Measurements from ENCODE around the gene C8G. TPM values are rescaled to one million over a fixed set of nuclear protein-coding genes. Genes with fewer than 3 reads are reported as not detected.

C8G gene
- total RNA-seq, 1 donor from 2014 or later = 1.7 TPM

DNA sequence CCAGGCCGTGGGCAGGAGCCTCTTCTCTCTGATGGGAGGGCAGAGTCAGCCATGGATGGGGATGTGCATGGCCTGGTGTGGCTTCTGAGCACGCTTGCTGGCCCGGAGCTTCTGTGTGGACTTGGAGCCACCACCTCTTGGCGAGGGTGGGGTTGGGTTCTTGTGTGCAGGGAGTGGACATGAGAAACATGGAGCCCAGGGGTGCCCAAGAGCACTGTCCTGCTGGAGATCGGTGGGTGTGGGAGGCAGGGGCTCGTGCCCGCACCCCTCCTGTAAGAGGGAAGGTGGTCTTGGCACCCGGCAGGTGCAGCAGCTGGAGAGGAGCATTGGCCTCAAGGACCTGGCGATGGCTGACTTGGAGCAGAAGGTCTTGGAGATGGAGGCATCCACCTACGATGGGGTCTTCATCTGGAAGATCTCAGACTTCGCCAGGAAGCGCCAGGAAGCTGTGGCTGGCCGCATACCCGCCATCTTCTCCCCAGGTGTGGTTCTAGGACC is 24.3 kb upstream of the C8G start:
- Mint-ChIP-seq H3K4me1 (ENCODE audit: unreplicated experiment) (no peaks in the 10 kb centered on the region), H3K27ac (ENCODE audit: unreplicated experiment) (no peak overlapping the region), H3K4me3 (ENCODE audit: unreplicated experiment) (no peak overlapping the region), H3K9me3 (ENCODE audit: unreplicated experiment) (no peaks in the 10 kb centered on the region), H3K27me3 (ENCODE audit: unreplicated experiment) (no peaks in the 10 kb centered on the region), H3K36me3 (ENCODE audit: unreplicated experiment) (peaks cover 22% of the 10 kb centered on the region)
- TF ChIP-seq, protein P1, sequence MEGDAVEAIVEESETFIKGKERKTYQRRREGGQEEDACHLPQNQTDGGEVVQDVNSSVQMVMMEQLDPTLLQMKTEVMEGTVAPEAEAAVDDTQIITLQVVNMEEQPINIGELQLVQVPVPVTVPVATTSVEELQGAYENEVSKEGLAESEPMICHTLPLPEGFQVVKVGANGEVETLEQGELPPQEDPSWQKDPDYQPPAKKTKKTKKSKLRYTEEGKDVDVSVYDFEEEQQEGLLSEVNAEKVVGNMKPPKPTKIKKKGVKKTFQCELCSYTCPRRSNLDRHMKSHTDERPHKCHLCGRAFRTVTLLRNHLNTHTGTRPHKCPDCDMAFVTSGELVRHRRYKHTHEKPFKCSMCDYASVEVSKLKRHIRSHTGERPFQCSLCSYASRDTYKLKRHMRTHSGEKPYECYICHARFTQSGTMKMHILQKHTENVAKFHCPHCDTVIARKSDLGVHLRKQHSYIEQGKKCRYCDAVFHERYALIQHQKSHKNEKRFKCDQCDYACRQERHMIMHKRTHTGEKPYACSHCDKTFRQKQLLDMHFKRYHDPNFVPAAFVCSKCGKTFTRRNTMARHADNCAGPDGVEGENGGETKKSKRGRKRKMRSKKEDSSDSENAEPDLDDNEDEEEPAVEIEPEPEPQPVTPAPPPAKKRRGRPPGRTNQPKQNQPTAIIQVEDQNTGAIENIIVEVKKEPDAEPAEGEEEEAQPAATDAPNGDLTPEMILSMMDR (IDR thresholded peaks at IDR 0.05) = no peak
- DNase-seq (ENCODE audit: extremely low spot score, unreplicated experiment) = no peak

DNA sequence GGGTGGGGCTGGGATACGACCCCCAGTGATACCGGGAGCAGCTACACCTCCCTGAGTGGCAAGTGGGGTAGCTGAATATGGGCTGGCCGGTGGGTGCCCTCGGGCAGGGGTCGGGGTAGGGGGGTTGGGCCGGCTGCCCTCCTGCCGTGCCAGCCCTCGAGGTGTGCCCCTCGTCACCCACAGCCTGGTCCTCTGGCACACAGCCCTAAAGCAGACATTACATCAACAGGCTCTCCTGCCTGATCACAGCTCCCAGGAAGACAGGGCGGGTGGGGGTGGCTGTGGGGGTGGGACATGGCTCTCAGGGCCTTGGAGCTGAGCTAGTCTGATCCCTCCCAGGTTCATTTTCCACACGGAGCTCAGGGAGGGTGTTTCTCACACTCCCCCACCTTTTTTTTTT is 23.7 kb upstream of the C8G start:
- H3K4me3 Mint-ChIP-seq (ENCODE audit: unreplicated experiment) = no peak overlapping the region
- no peaks in the 10 kb centered on the region for H3K27me3 Mint-ChIP-seq (ENCODE audit: unreplicated experiment)
- TF ChIP-seq, protein P1 (IDR thresholded peaks at IDR 0.05) = no peak
- H3K36me3 Mint-ChIP-seq (ENCODE audit: unreplicated experiment) = peaks cover 22% of the 10 kb centered on the region
- H3K9me3 Mint-ChIP-seq (ENCODE audit: unreplicated experiment) = no peaks in the 10 kb centered on the region
- DNase-seq (ENCODE audit: extremely low spot score, unreplicated experiment) = no peak
- no peak overlapping the region for H3K27ac Mint-ChIP-seq (ENCODE audit: unreplicated experiment)
- H3K4me1 Mint-ChIP-seq (ENCODE audit: unreplicated experiment) = no peaks in the 10 kb centered on the region

DNA sequence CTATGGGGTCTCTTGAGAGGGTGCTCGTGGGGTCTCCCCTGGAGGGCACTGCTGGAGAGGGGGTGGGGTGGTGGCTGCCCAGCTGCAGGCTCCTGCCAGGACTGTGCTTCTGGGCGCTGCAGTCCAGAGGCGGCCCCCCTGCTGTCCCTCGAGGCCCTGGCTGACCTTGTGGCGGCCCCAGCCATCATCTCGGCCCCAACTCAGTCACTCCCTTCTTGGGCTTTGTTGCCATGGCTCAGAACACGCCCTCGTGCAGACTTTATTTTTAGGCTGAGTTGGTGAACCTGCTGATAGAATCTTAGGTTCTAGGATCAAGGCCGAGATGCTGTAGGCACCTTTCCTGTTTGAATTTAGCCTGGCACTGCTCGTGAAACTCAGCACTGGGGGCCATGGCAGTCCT is 23.3 kb upstream of the C8G start:
- H3K9me3 Mint-ChIP-seq (ENCODE audit: unreplicated experiment) = no peaks in the 10 kb centered on the region
- TF ChIP-seq, protein P1 (IDR thresholded peaks at IDR 0.05) = no peak
- peaks cover 21% of the 10 kb centered on the region for H3K36me3 Mint-ChIP-seq (ENCODE audit: unreplicated experiment)
- H3K27ac Mint-ChIP-seq (ENCODE audit: unreplicated experiment) = no peak overlapping the region
- H3K4me1 Mint-ChIP-seq (ENCODE audit: unreplicated experiment) = no peaks in the 10 kb centered on the region
- H3K27me3 Mint-ChIP-seq (ENCODE audit: unreplicated experiment) = no peaks in the 10 kb centered on the region
- no peak overlapping the region for H3K4me3 Mint-ChIP-seq (ENCODE audit: unreplicated experiment)
- no peak for DNase-seq (ENCODE audit: extremely low spot score, unreplicated experiment)

DNA sequence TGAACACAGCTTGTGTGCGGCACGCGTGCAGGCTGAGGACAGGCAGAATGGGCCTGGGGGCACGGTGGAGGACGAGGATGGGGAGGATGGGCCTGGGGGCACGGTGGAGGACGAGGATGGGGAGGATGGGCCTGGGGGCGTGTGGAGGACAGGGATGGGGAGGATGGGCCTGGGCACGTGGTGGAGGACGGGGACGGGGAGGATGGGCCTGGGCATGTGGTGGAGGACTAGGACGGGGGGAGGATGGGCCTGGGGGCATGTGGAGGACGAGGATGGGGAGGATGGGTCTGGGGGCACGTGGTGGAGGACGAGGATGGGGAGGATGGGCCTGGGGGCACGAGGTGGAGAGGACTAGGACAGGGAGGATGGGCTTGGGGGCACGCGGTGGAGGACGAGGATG is 22.5 kb upstream of the C8G start:
- Mint-ChIP-seq H3K9me3 (ENCODE audit: unreplicated experiment) (no peaks in the 10 kb centered on the region), H3K27me3 (ENCODE audit: unreplicated experiment) (no peaks in the 10 kb centered on the region), H3K27ac (ENCODE audit: unreplicated experiment) (no peak overlapping the region), H3K4me3 (ENCODE audit: unreplicated experiment) (no peak overlapping the region), H3K4me1 (ENCODE audit: unreplicated experiment) (no peaks in the 10 kb centered on the region), H3K36me3 (ENCODE audit: unreplicated experiment) (peaks cover 13% of the 10 kb centered on the region)
- no peak for DNase-seq (ENCODE audit: extremely low spot score, unreplicated experiment)
- TF ChIP-seq, protein P1 (IDR thresholded peaks at IDR 0.05) = no peak

DNA sequence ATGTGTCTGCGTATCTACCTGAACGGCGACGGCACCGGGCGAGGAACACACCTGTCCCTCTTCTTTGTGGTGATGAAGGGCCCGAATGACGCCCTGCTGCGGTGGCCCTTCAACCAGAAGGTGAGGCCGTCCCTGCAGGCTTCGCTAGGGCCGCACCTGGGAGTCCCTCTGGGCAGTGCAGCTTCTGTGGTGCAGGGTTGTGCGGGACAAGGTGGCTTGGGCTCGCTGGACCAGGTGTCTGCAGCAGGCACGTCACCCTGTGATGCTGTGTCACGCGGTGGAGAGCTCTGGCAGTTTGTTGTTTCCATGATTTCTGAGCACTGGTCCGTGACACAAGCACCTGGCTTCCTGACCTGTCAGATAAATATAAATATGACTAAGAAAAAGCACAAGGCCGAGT is 21.2 kb upstream of the C8G start:
- H3K4me1 Mint-ChIP-seq (ENCODE audit: unreplicated experiment) = no peaks in the 10 kb centered on the region
- H3K9me3 Mint-ChIP-seq (ENCODE audit: unreplicated experiment) = no peaks in the 10 kb centered on the region
- no peak overlapping the region for H3K4me3 Mint-ChIP-seq (ENCODE audit: unreplicated experiment)
- H3K27me3 Mint-ChIP-seq (ENCODE audit: unreplicated experiment) = no peaks in the 10 kb centered on the region
- no peak for DNase-seq (ENCODE audit: extremely low spot score, unreplicated experiment)
- TF ChIP-seq, protein P1 (IDR thresholded peaks at IDR 0.05) = no peak
- H3K36me3 Mint-ChIP-seq (ENCODE audit: unreplicated experiment) = peaks cover 13% of the 10 kb centered on the region
- H3K27ac Mint-ChIP-seq (ENCODE audit: unreplicated experiment) = no peak overlapping the region

Measured in osteocyte (in vitro differentiated cells).